Spinal cord (tissue), 10 donors: Measurements from ENCODE around the gene SUFU. TPM values are rescaled to one million over a fixed set of nuclear protein-coding genes. Genes with fewer than 3 reads are reported as not detected.
A peak's percentile ranks its signal among the peaks of the same experiment; 100 is the strongest.

Experiments used
- DNase-seq, 6 donors: peaks; one replicate each; pipeline versions ENCODE4 v3.0.0 to v3.0.0-alpha.2; 2013 to 2015; ENCODE audit warnings: low spot score in 6 of 6, low read depth in 4 of 6
- H3K27ac ChIP-seq: one replicate; pipeline ENCODE4 v1.5.1; 2013; ENCODE audit warnings: low read depth, low read length, control low read depth
- H3K27me3 ChIP-seq: one replicate; pipeline ENCODE4 v1.6.1; 2013; ENCODE audit warnings: low read length; ENCODE audit not compliant: control insufficient read depth, insufficient read depth
- H3K36me3 ChIP-seq: one replicate; pipeline ENCODE4 v1.6.1; 2013; ENCODE audit warnings: low read length; ENCODE audit not compliant: control insufficient read depth, insufficient read depth
- H3K4me1 ChIP-seq: one replicate; pipeline ENCODE4 v1.6.1; 2013; ENCODE audit warnings: low read length; ENCODE audit not compliant: control insufficient read depth, insufficient read depth
- H3K4me3 ChIP-seq: one replicate; pipeline ENCODE4 v1.5.1; 2013; ENCODE audit warnings: low read depth, low read length, control low read depth
- H3K9me3 ChIP-seq: one replicate; pipeline ENCODE4 v1.6.1; 2013; ENCODE audit warnings: low read length; ENCODE audit not compliant: control insufficient read depth, insufficient read depth
- WGBS: methylation state at CpG from one replicate; pipeline ENCODE4 v1.1.5; 2013; ENCODE audit warnings: missing lambda C conversion rate; ENCODE audit not compliant: insufficient coverage; 5-methylcytosine and 5-hydroxymethylcytosine counted together
- polyA plus RNA-seq, 2 donors: library from polyadenylated mRNA; unstranded; fragments of 120-200 nt; gene quantifications; one replicate each; pipeline ENCODE4 v1.2.1, GENCODE V29; 2013; ENCODE audit not compliant: insufficient read length in 2 of 2
- total RNA-seq, 2 donors: library from RNA; depleted of rRNA in 1 of 2; stranded (reverse); fragments of 120-200 nt in 1 of 2; fragments of >200 nt in 1 of 2; gene quantifications; one replicate each; pipeline versions ENCODE4 v1.2.3 to v1.2.4, GENCODE V29; 2013 to 2014
- donor health status: healthy.

SUFU gene
- total and polyA plus RNA-seq, 4 donors = 6.8 to 27.0 (median 17.9) TPM

DNA sequence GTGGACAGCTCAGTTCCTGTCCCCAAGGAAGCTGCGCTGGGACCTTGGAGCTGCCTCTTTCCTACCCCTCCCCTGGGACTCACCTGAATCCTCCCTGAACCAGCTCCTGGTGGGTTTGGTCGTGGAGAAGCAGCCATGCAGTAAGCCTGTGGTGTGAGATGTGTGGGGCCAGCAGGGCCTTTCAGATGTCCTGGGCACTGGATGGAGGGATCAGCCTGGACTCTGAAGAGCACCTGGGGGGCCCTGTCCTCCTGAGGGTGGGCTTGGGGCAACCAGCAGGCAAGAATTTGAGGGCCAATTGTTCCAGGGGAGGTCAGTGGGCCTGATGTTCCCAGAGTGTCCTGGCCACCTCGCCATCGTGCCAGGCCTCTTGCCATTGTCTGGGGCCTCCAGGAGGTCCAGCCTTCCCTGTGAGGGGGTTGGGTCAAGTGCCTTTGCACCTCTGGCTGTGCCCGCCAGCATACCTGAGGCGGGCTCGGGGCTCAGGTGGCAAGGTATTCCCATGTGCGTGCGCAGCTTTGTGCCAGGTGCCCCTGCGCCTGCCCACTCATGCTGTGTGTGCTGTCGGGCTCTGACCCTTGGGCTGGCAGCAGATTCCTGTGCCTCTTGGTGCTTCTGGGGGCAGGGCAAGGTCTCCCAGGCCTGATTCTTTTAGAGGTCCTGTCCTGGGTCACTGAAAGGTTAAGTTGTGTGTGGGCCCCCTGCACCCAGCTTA is 147.8 kb downstream of the SUFU start:
- 75% methylated on average over 10 of the region's 11 CpGs for WGBS
- Histone ChIP-seq H3K9me3 (no peaks in the 10 kb centered on the region), H3K4me3 (no peak overlapping the region), H3K36me3 (peaks cover 91% of the 10 kb centered on the region), H3K4me1 (peaks cover 75% of the 10 kb centered on the region), H3K27ac (peak overlapping the region; percentile 98), H3K27me3 (no peaks in the 10 kb centered on the region)
- DNase-seq = no peak

- Histone ChIP-seq H3K27me3 (no peaks in the 10 kb centered on the region), H3K4me1 (peaks cover 71% of the 10 kb centered on the region), H3K27ac (peak overlapping the region; percentile 16), H3K9me3 (no peaks in the 10 kb centered on the region), H3K4me3 (no peak overlapping the region), H3K36me3 (peaks cover 91% of the 10 kb centered on the region)
- DNase-seq = no peak
- 80% methylated on average over 11 of the region's 12 CpGs for WGBS
These were observed 148.6 kb downstream of the SUFU start for GRCh38 chr10:102652170-102652916.

DNA sequence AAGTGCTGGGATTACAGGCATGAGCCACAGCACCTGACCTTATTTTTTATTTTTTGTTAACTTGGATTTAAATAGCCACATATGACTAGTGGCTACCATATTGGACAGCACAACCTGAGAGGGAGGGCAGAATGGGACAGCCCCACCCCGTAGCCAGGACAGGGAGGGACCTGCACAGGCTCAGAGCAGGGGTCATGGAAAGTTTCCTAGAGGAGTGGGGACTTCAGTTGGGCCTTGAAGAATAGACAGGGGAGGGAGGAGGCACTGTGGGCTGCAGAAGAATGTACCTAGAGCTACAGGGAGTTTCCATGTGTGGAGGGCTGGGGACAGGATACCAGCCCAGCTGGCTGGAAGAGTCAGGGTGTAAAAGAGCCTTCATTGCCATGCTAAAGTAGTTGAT is 149.3 kb downstream of the SUFU start:
- no peak for DNase-seq
- WGBS = 100% methylated on average over 1 of the region's 1 CpG
- Histone ChIP-seq H3K27me3 (no peaks in the 10 kb centered on the region), H3K36me3 (peaks cover 94% of the 10 kb centered on the region), H3K4me1 (peaks cover 67% of the 10 kb centered on the region), H3K27ac (no peak overlapping the region), H3K4me3 (no peak overlapping the region), H3K9me3 (no peaks in the 10 kb centered on the region)

GRCh38 chr10:102654566-102654965 is 150.8 kb downstream of the SUFU start:
- peaks cover 52% of the 10 kb centered on the region for H3K4me1 ChIP-seq
- DNase-seq = no peak
- peaks cover 95% of the 10 kb centered on the region for H3K36me3 ChIP-seq
- 49% methylated on average over 5 of the region's 7 CpGs for WGBS
- H3K27me3 ChIP-seq = no peaks in the 10 kb centered on the region
- no peaks in the 10 kb centered on the region for H3K9me3 ChIP-seq
- H3K27ac ChIP-seq = no peak overlapping the region
- no peak overlapping the region for H3K4me3 ChIP-seq

DNA sequence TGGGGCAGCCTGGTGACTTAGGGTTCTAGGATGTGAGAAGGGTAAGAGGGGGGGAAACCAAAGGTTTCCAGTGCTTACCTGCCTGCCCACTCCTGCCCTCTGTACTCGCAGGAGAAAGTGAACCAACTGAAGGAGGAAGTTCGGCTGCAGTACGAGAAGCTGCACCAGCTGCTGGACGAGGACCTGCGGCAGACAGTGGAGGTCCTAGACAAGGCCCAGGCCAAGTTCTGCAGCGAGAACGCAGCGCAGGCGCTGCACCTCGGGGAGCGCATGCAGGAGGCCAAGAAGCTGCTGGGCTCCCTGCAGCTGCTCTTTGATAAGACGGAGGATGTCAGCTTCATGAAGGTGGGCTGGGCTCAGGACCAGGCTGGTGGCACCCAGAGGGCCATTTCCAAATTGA is 151.2 kb downstream of the SUFU start:
- WGBS = 89% methylated on average over 12 of the region's 12 CpGs
- H3K27ac ChIP-seq = no peak overlapping the region
- no peaks in the 10 kb centered on the region for H3K9me3 ChIP-seq
- DNase-seq = no peak
- H3K4me1 ChIP-seq = peaks cover 49% of the 10 kb centered on the region
- peaks cover 94% of the 10 kb centered on the region for H3K36me3 ChIP-seq
- H3K4me3 ChIP-seq = no peak overlapping the region
- H3K27me3 ChIP-seq = no peaks in the 10 kb centered on the region

DNA sequence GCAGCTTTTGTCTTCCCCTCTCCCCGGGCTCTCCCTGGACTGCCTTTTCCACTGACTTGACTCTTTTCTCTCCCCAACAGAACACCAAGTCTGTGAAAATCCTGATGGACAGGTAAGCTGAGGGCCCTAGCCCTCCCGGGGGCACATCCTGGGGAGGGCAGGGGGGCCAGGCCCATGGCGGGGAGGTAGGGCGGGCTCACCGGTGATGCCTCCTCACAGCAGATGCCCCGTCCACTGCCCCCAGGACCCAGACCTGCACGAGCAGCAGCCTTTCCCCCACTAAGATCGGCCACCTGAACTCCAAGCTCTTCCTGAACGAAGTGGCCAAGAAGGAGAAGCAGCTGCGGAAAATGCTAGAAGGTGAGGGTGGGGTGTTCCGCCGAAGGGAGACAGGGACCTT is 152.3 kb downstream of the SUFU start:
- Histone ChIP-seq H3K4me1 (peaks cover 49% of the 10 kb centered on the region), H3K27ac (no peak overlapping the region), H3K4me3 (no peak overlapping the region), H3K27me3 (no peaks in the 10 kb centered on the region), H3K36me3 (peaks cover 91% of the 10 kb centered on the region), H3K9me3 (no peaks in the 10 kb centered on the region)
- no peak for DNase-seq
- 79% methylated on average over 3 of the region's 12 CpGs for WGBS

- Histone ChIP-seq H3K27me3 (no peaks in the 10 kb centered on the region), H3K27ac (no peak overlapping the region), H3K4me3 (no peak overlapping the region), H3K36me3 (peaks cover 86% of the 10 kb centered on the region), H3K4me1 (peaks cover 47% of the 10 kb centered on the region), H3K9me3 (no peaks in the 10 kb centered on the region)
- WGBS = 89% methylated on average over 33 of the region's 42 CpGs
- no peak for DNase-seq
These were observed 153.1 kb downstream of the SUFU start for GRCh38 chr10:102656791-102657371.

- Histone ChIP-seq H3K4me3 (no peak overlapping the region), H3K36me3 (peaks cover 80% of the 10 kb centered on the region), H3K27me3 (no peaks in the 10 kb centered on the region), H3K4me1 (peaks cover 42% of the 10 kb centered on the region), H3K9me3 (no peaks in the 10 kb centered on the region), H3K27ac (no peak overlapping the region)
- no CpG with 5 or more reads among the region's 11 CpGs for WGBS
- no peak for DNase-seq
These were observed 153.7 kb downstream of the SUFU start for GRCh38 chr10:102657451-102657850.

DNA sequence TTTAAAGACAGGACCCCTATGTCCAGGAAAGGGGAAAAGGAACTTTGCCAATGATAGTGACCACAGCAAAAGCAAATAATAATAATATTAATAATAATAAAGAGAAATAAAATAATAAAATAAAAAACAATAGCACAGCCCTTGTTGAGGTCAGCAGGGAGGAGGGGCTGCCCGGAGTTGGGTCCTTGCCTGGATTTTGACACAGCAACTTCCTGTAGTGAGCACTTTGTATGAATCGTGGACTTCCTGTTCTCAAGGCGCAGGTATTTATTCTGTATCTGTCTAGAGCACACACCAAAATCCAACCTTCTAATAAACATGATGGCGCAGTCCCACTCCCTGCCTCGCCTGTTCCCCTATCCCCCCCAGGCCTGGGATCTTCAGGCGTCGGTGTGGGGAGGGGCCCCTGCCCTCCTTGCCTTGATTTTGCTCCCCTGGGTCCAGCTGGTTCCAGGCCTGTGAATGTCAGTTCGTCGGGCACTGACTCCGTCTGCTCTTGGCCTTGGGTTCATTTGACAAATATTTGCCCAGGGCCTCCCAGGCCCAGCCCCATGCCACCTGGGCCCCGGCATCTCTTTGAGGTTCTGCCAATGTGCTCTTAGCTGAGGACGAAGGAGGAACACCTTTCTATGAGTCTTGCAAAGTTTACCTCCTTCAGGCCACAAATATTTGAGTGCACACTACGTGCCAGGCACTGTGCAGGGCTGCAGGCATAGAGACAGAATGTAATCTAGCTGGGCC is 154.4 kb downstream of the SUFU start:
- Histone ChIP-seq H3K27ac (no peak overlapping the region), H3K4me3 (no peak overlapping the region), H3K4me1 (peaks cover 35% of the 10 kb centered on the region), H3K27me3 (no peaks in the 10 kb centered on the region), H3K36me3 (peaks cover 73% of the 10 kb centered on the region), H3K9me3 (no peaks in the 10 kb centered on the region)
- DNase-seq = no peak
- 69% methylated on average over 9 of the region's 13 CpGs for WGBS
